Left renal cortex interstitium (tissue), 4 donors: ENCODE measurements around the gene RIMKLB. TPM values are rescaled to one million over a fixed set of nuclear protein-coding genes. Genes with fewer than 3 reads are reported as not detected.
"Not testable (repeated sequence)": the region's sequence is repeated elsewhere in the genome, so short reads cannot be mapped to it uniquely, and the experiment has no call there.

ENCODE experiments used
- DNase-seq, 4 donors: peaks; one replicate each; pipeline ENCODE4 v3.0.0-alpha.2; 2013; ENCODE audit warnings: low read depth in 4 of 4, low spot score in 2 of 4, missing footprints in 1 of 4
- polyA plus RNA-seq, 4 donors: library from polyadenylated mRNA; unstranded; fragments of 120-200 nt; gene quantifications; one replicate each; pipeline ENCODE4 v1.2.1, GENCODE V29; 2013; ENCODE audit not compliant: insufficient read length in 4 of 4

Gene RIMKLB
- polyA plus RNA-seq, 4 donors: 82.9 to 145 (median 98.4) TPM

GRCh38 chr12:8813572-8814357 lies 116.0 kb downstream of the RIMKLB start:
- DNase-seq: no peak

- no peak for DNase-seq
Observed at GRCh38 chr12:8816448-8817050, 118.8 kb downstream of the RIMKLB start.

GRCh38 chr12:8817856-8818255 lies 120.1 kb downstream of the RIMKLB start:
- no peak for DNase-seq

DNA sequence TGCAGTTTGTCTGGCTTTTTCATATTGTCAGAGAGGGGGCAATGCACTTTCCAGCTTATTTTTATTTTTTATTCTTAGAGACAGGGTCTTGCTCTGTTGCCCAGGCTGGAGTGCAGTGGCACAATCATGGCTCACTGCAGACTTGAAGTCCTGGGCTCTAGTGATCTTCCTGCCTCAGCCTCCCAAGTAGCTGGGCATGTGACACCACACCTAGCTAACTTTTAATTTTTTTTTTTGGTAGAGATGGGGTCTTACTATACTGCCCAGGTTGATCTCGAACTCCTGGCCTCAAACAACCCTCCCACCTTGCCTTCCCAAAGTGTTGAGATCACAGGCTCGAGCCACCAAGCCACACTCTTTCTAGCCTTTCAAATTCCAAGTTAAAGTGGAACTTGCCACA lies 120.7 kb downstream of the RIMKLB start:
- no peak for DNase-seq

DNA sequence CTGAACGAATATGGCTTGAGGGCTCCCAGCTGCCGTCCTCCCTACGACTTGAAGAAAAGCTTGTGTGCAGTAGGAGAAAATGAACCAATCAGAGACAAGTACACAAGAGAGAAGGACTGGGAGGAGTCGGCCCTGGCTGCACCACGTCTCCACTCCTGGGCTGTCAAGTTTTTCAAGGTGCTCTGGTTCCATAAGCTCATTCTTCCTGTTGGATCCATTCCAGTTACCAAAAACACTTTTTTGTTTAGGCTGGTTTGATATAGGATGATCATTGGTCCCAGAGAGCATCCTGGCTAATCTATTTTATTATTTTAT lies 121.8 kb downstream of the RIMKLB start:
- DNase-seq: no peak

- DNase-seq: not testable (repeated sequence)
Observed at GRCh38 chr12:8820676-8821407, 123.1 kb downstream of the RIMKLB start.

GRCh38 chr12:8821591-8821990 lies 123.8 kb downstream of the RIMKLB start:
- DNase-seq: no peak

DNA sequence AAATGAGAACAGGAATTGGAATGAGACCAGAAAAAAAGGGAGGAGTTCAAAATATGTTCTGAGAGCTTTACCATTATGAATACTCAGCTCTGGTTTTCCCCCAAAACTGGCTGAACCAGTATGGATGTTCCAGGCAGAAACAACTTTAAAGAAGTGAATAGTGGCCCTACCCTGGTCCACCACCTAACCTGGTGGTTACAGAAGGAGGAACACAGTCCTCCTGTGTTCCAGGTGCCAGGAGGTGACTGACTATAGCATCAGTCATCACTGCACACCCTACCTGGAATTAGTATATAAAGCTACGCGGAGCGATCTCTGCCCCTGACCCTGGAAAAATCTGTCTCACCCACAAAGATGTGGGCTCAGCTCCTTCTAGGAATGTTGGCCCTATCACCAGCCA lies 124.5 kb downstream of the RIMKLB start, which contains the start of gene A2ML1:
Gene A2ML1 (plus strand): TSS at position 324 of the 400 bp plus-strand sequence. CDS start 31 bp downstream, at position 355.
- DNase-seq: no peak

DNA sequence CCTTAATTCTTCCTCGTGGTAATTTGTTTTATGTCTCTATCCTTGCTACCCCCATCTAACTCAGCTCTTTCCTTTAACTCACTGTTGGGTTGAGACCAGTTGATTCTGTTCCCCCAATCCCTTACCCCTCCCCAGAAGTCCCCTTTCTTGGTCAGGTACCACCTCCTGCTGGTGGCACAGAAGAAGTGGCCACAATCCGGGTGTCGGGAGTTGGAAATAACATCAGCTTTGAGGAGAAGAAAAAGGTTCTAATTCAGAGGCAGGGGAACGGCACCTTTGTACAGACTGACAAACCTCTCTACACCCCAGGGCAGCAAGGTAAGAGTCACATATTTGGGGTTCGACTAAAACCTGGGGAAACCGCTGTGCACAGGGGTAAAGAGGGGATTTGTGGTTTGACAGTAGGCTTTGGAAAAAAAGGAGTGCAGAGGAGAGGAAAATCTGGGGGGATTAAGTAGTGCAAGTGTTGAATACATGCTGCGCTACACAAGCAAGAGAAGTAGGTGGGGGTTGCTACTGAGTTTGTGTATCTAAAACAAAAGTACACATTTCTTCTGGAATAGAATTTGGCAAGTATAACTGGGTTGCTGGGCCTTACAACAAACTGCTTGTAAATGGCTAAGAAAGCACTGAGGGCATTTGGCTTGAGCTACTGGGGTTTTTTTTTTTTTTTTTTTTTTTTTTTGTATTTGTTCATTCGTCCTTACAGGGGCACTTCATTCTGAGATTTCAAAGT lies 125.9 kb downstream of the RIMKLB start:
- no peak for DNase-seq

- no peak for DNase-seq
Observed at GRCh38 chr12:8827551-8828256, 129.9 kb downstream of the RIMKLB start.

GRCh38 chr12:8828257-8829124 lies 130.7 kb downstream of the RIMKLB start:
- DNase-seq: no peak

- no peak for DNase-seq
Observed at GRCh38 chr12:8829125-8829518, 131.3 kb downstream of the RIMKLB start.

- no peak for DNase-seq
Observed at GRCh38 chr12:8829621-8830020, 131.8 kb downstream of the RIMKLB start.

GRCh38 chr12:8831116-8831515 lies 133.3 kb downstream of the RIMKLB start:
- DNase-seq: no peak

DNA sequence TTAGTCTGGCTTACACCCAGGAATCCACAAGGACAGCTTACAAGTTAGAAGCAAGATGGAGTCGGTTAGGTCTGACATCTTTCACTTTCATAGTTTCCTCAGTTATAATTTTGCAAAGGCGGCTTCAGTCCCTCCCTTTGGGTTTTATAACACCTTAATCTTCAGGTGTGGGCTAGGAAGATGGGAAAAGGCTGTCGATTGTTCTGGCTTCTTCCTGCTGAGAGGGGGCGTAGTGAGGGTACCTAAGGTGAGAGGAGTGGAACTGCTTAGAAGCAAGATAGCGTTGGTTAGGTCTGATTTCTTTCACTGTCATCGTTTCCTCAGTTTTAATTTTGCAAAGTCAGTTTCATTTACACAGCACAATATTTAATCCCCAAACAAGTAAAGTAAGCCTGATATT lies 134.7 kb downstream of the RIMKLB start:
- DNase-seq: no peak
